H1 (cell line): Measurements from ENCODE around the gene GAK. TPM values are rescaled to one million over a fixed set of nuclear protein-coding genes. Genes with fewer than 3 reads are reported as not detected.

Source experiments
- CTCF ChIA-PET: fragments of 300-600 bp; sonication (Branson Sonifier 250); formaldehyde crosslinking; loops from one replicate; lab custom pipeline; 2021; ENCODE audit not compliant: partially characterized antibody; lab: Charles Lee
- POLR2A ChIA-PET: fragments of 300-600 bp; sonication (Branson Sonifier 250); formaldehyde crosslinking; loops from one replicate; lab custom pipeline; 2021; ENCODE audit warnings: inconsistent platforms; ENCODE audit not compliant: partially characterized antibody; lab: Charles Lee
- DNase-seq, 2 experiments: peaks; one replicate each; pipeline versions ENCODE4 v3.0.0 to v3.0.0-alpha.2; 2010 to 2022; ENCODE audit warnings: low spot score in 2 of 2, low read depth in 1 of 2, mixed read lengths in 1 of 2
- FAIRE-seq: peaks from 2 replicates; lab custom pipeline; 2011; peaks lifted over from hg19 to GRCh38; lab: Jason Lieb, UNC
- H2AFZ ChIP-seq: 2 replicates; pipeline ENCODE4 v1.8.1; 2012; ENCODE audit warnings: low read length, inconsistent platforms
- H2AK5ac ChIP-seq: 2 replicates; pipeline ENCODE4 v1.6.1; 2013; ENCODE audit warnings: low read depth, low read length
- H2BK120ac ChIP-seq: replicated peaks from 2 replicates; pipeline ENCODE3; 2013; ENCODE audit warnings: low read depth, low read length, inconsistent platforms
- H2BK12ac ChIP-seq: 2 replicates; pipeline ENCODE4 v1.6.1; 2013; ENCODE audit warnings: low read depth, low read length
- H2BK15ac ChIP-seq: 2 replicates; pipeline ENCODE4 v1.6.1; 2013; ENCODE audit warnings: low read length
- H2BK20ac ChIP-seq: 2 replicates; pipeline ENCODE4 v1.6.1; 2013; ENCODE audit warnings: low read length
- H2BK5ac ChIP-seq: 2 replicates; pipeline ENCODE4 v1.6.1; 2013; ENCODE audit warnings: low read depth, low read length
- H3K14ac ChIP-seq: 2 replicates; pipeline ENCODE4 v1.6.1; 2013; ENCODE audit warnings: inconsistent platforms; ENCODE audit not compliant: insufficient read length
- H3K18ac ChIP-seq: 2 replicates; pipeline ENCODE4 v1.6.1; 2013; ENCODE audit warnings: low read length; ENCODE audit errors: extremely low read depth
- H3K23ac ChIP-seq: 2 replicates; pipeline ENCODE4 v1.6.1; 2013; ENCODE audit warnings: inconsistent platforms; ENCODE audit not compliant: insufficient read length
- H3K23me2 ChIP-seq: 2 replicates; pipeline ENCODE4 v1.6.1; 2013; ENCODE audit warnings: low read depth, low read length
- H3K27ac ChIP-seq: 2 replicates; pipeline ENCODE4 v1.6.1; 2011; ENCODE audit warnings: low read depth, low read length, inconsistent platforms
- H3K27me3 ChIP-seq, 4 experiments: replicated peaks in 1 of 4; 1 replicate in 1 of 4; 2 replicates in 3 of 4; pipeline versions ENCODE4 v1.6.1 to v1.8.1; 2011 to 2013; ENCODE audit warnings: low read length in 3 of 4, mild to moderate bottlenecking in 3 of 4, inconsistent platforms in 2 of 4, mixed read lengths in 2 of 4, moderate library complexity in 1 of 4; ENCODE audit not compliant: control insufficient read depth in 3 of 4, insufficient read depth in 3 of 4; ENCODE audit errors: extremely low read depth in 1 of 4
- H3K36me3 ChIP-seq, 4 experiments: 2 replicates each; pipeline versions ENCODE4 v1.6.1 to v1.8.1; 2011 to 2013; ENCODE audit warnings: mild to moderate bottlenecking in 4 of 4, low read length in 3 of 4, moderate library complexity in 2 of 4, control low read depth in 1 of 4, inconsistent platforms in 1 of 4; ENCODE audit not compliant: insufficient read depth in 4 of 4, control insufficient read depth in 2 of 4
- H3K4ac ChIP-seq: replicated peaks from 2 replicates; pipeline ENCODE3; 2013; ENCODE audit warnings: low read length, low read depth, mixed read lengths, inconsistent platforms; ENCODE audit not compliant: insufficient read length
- H3K4me1 ChIP-seq, 4 experiments: replicated peaks in 1 of 4; 1 replicate in 1 of 4; 2 replicates in 3 of 4; pipeline versions ENCODE4 v1.6.1 to v1.8.1; 2011 to 2013; ENCODE audit warnings: low read length in 3 of 4, inconsistent platforms in 2 of 4, mixed read lengths in 1 of 4; ENCODE audit not compliant: insufficient read depth in 4 of 4, control insufficient read depth in 3 of 4
- H3K4me2 ChIP-seq, 2 experiments: 2 replicates each; pipeline versions ENCODE4 v1.6.1 to v1.8.1; 2011 to 2013; ENCODE audit warnings: low read depth in 2 of 2, low read length in 2 of 2, control low read depth in 1 of 2, inconsistent platforms in 1 of 2, mild to moderate bottlenecking in 1 of 2; ENCODE audit not compliant: insufficient read depth in 1 of 2
- H3K4me3 ChIP-seq, 4 experiments: fragments of 200-600, 300-600 bp in 1 of 4; sonication (generic), shearing (Covaris generic), sonication (Bioruptor Twin) in 1 of 4; 2 replicates each; pipeline versions ENCODE4 v1.5.1 to v1.8.1; 2011 to 2016; ENCODE audit warnings: low read length in 4 of 4, low read depth in 3 of 4, control low read depth in 2 of 4, inconsistent platforms in 2 of 4, mild to moderate bottlenecking in 2 of 4, mixed read lengths in 1 of 4, moderate library complexity in 1 of 4; ENCODE audit not compliant: insufficient read depth in 2 of 4; ENCODE audit errors: extremely low read depth in 1 of 4
- H3K56ac ChIP-seq: replicated peaks from 2 replicates; pipeline ENCODE3; 2013; ENCODE audit warnings: low read depth, mild to moderate bottlenecking, mixed read lengths, low read length, inconsistent platforms; ENCODE audit not compliant: insufficient read length
- H3K79me1 ChIP-seq: 2 replicates; pipeline ENCODE4 v1.6.1; 2013; ENCODE audit warnings: low read depth, low read length, control low read depth
- H3K79me2 ChIP-seq, 2 experiments: 2 replicates each; pipeline versions ENCODE4 v1.6.1 to v1.8.1; 2012 to 2013; ENCODE audit warnings: low read length in 2 of 2, mild to moderate bottlenecking in 2 of 2, inconsistent platforms in 1 of 2; ENCODE audit not compliant: insufficient read depth in 2 of 2, control insufficient read depth in 1 of 2
- H3K9ac ChIP-seq, 4 experiments: replicated peaks in 1 of 4; 1 replicate in 1 of 4; 2 replicates in 3 of 4; pipeline versions ENCODE4 v1.6.1 to v1.8.1; 2011 to 2013; ENCODE audit warnings: low read depth in 3 of 4, low read length in 3 of 4, control low read depth in 2 of 4, mild to moderate bottlenecking in 2 of 4, moderate library complexity in 2 of 4, inconsistent platforms in 1 of 4; ENCODE audit errors: extremely low read depth in 1 of 4
- H3K9me3 ChIP-seq, 2 experiments: 2 replicates each; pipeline versions ENCODE4 v1.6.1 to v1.8.1; 2012 to 2013; ENCODE audit warnings: mild to moderate bottlenecking in 2 of 2, moderate library complexity in 2 of 2, control low read depth in 1 of 2, inconsistent platforms in 1 of 2, low read depth in 1 of 2, low read length in 1 of 2, mixed read lengths in 1 of 2; ENCODE audit not compliant: insufficient read depth in 2 of 2
- H4K20me1 ChIP-seq, 2 experiments: replicated peaks in 1 of 2; 2 replicates each; pipeline versions ENCODE3 to v1.8.1; 2011 to 2013; ENCODE audit warnings: inconsistent platforms in 2 of 2, low read length in 2 of 2, mild to moderate bottlenecking in 1 of 2; ENCODE audit not compliant: insufficient read depth in 2 of 2, control insufficient read depth in 1 of 2
- H4K5ac ChIP-seq: 2 replicates; pipeline ENCODE4 v1.6.1; 2013; ENCODE audit warnings: low read length, low read depth, mixed read lengths, inconsistent platforms; ENCODE audit not compliant: insufficient read length
- H4K8ac ChIP-seq: 2 replicates; pipeline ENCODE4 v1.8.0; 2013; ENCODE audit warnings: mild to moderate bottlenecking, moderate library complexity, low read length, inconsistent platforms; ENCODE audit not compliant: insufficient read depth; ENCODE audit errors: extremely low read depth
- H4K91ac ChIP-seq: replicated peaks from 2 replicates; pipeline ENCODE3; 2013; ENCODE audit warnings: low read length, mixed read lengths, inconsistent platforms; ENCODE audit not compliant: insufficient read length
- BCL11A ChIP-seq, 2 experiments: IDR thresholded peaks; one replicate each; pipeline ENCODE4 v1.6.1; 2011; ENCODE audit warnings: low read depth in 2 of 2, low read length in 2 of 2, mild to moderate bottlenecking in 2 of 2
- CHD1 ChIP-seq: IDR thresholded peaks from 2 replicates; pipeline ENCODE4 v1.6.1; 2012; ENCODE audit warnings: low read depth, low read length, improper control_type of control experiment
- EP300 ChIP-seq, 2 experiments: IDR thresholded peaks; 1 replicate in 1 of 2; 2 replicates in 1 of 2; pipeline ENCODE4 v1.6.1; 2011 to 2012; ENCODE audit warnings: low read depth in 2 of 2, low read length in 2 of 2, mild to moderate bottlenecking in 2 of 2, borderline replicate concordance in 1 of 2, inconsistent platforms in 1 of 2, moderate library complexity in 1 of 2
- JUND ChIP-seq: IDR thresholded peaks from 2 replicates; pipeline ENCODE4 v1.6.1; 2011; ENCODE audit warnings: mild to moderate bottlenecking, improper control_type of control experiment, low read length
- MAFK ChIP-seq: IDR thresholded peaks from 2 replicates; pipeline ENCODE4 v1.6.1; 2012; ENCODE audit warnings: low read depth, mild to moderate bottlenecking, improper control_type of control experiment, low read length
- POLR2AphosphoS5 ChIP-seq: IDR thresholded peaks from 2 replicates; pipeline ENCODE4 v1.6.1; 2011; ENCODE audit warnings: low read depth, low read length
- RAD21 ChIP-seq, 2 experiments: IDR thresholded peaks in 1 of 2; conservative IDR thresholded peaks in 1 of 2; 2 replicates each; pipeline ENCODE4 v1.6.1; 2011; ENCODE audit warnings: low read depth in 2 of 2, low read length in 2 of 2, improper control_type of control experiment in 1 of 2, inconsistent platforms in 1 of 2, mild to moderate bottlenecking in 1 of 2, moderate library complexity in 1 of 2
- RFX5 ChIP-seq: IDR thresholded peaks from 2 replicates; pipeline ENCODE4 v1.6.1; 2011; ENCODE audit warnings: low read depth, low read length, improper control_type of control experiment, borderline replicate concordance
- SAP30 ChIP-seq: fragments of 300-600 bp; sonication (generic); IDR thresholded peaks from 2 replicates; pipeline ENCODE4 v1.7.1; 2012; ENCODE audit warnings: low read length, moderate library complexity, mild to moderate bottlenecking, inconsistent platforms; ENCODE audit not compliant: insufficient read depth, insufficient replicate concordance
- SRF ChIP-seq: IDR thresholded peaks from 2 replicates; pipeline ENCODE4 v1.6.1; 2011; ENCODE audit warnings: mild to moderate bottlenecking, low read depth, low read length, moderate library complexity
- WGBS, 2 experiments: shearing (Covaris generic) in 1 of 2; methylation state at CpG; one replicate each; pipeline versions ENCODE4 v1.1.6 to v1.1.7; 2013 to 2015; ENCODE audit warnings: low lambda C conversion rate in 2 of 2, mixed read lengths in 2 of 2, inconsistent platforms in 1 of 2, low coverage in 1 of 2, missing lambda C conversion rate in 1 of 2; ENCODE audit not compliant: insufficient replicate concordance in 2 of 2, insufficient coverage in 1 of 2, insufficient read length in 1 of 2; ENCODE audit errors: extremely low coverage in 1 of 2, missing lambda C conversion rate in 1 of 2; 5-methylcytosine and 5-hydroxymethylcytosine counted together
- polyA plus RNA-seq, 7 experiments: library from polyadenylated mRNA; depleted of rRNA in 3 of 7; stranded (reverse) in 5 of 7; unstranded in 2 of 7; fragments of >200 nt in 5 of 7; fragments of 200-250 nt in 2 of 7; gene quantifications; 1 replicate in 5 of 7; 2 replicates in 1 of 7; 4 replicates in 1 of 7; pipeline versions ENCODE4 v1.2.1 to v1.2.3, GENCODE V29; 2011 to 2013; ENCODE audit warnings: missing spikeins in 2 of 7, mixed read lengths in 2 of 7
- total RNA-seq: library from RNA; stranded (reverse); fragmentation: NEBNext Ultra II Directional; extraction: Animal tissue kit (Norgen Biotek cat#: 25700); gene quantifications from 2 replicates; pipeline ENCODE4 v1.2.1, GENCODE V29; 2021
- TF ChIP-seq, protein P1 (sequence below): IDR thresholded peaks from 2 replicates; pipeline ENCODE4 v1.6.1; 2012; ENCODE audit warnings: inconsistent platforms

The GAK gene
- total and polyA plus RNA-seq, 2 of the 8 experiments (the other 6 are each of a cell fraction or from before 2014, with no cell fraction given): 31.5 to 70.8 TPM

DNA sequence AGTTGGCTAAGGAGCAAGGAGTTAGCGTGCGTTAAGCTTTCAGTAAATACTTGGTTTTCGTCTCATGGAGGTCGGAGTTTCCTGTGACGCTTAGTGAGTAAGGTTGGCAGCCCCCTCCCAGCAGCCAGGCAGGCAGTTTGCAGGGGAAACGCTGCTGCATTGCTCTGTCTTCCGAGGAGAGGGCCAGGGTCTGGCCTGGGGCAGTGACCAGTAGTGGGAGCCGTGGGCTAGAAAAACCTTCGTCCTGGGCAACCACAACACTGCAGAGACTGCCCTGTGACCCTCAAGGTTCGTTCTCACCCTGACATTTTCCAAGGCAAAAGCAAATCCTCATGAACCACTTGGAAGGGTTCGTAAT is 576 bp upstream of the GAK start:
- Histone ChIP-seq H3K4ac (no peak overlapping the region), H3K27me3 (no peaks in the 10 kb centered on the region), H2BK5ac (no peak overlapping the region; the same call in 1 of the 2 replicates), H2BK20ac (no peak overlapping the region), H3K36me3 (no peaks in the 10 kb centered on the region), H3K14ac (no peak overlapping the region), H3K23me2 (peaks cover 14% of the 10 kb centered on the region; the same call in 1 of the 2 replicates), H2AFZ (peak overlapping the region; percentile 80), H3K79me2 (peaks cover 16 to 38% of the 10 kb centered on the region in 2 experiments), H3K4me2 (peak overlapping the region; percentile 61 to 97), H3K56ac (no peak overlapping the region), H2BK15ac (no peak overlapping the region), H4K20me1 (peaks cover 7 to 8% of the 10 kb centered on the region in 2 experiments), H4K5ac (no peak overlapping the region), H2BK12ac (no peak overlapping the region), H3K9me3 (no peaks in the 10 kb centered on the region), H3K23ac (no peak overlapping the region), H3K9ac (peak overlapping the region in 3 of 4 experiments; percentile 2 to 25 (median 24); a peak in 5 of 7 replicates), H4K91ac (peak overlapping the region; percentile 80), H3K4me1 (peaks cover 0 to 8% (median 4%) of the 10 kb centered on the region in 4 experiments; a peak in 4 of 7 replicates), H4K8ac (no peak overlapping the region; the same call in 1 of the 2 replicates), H3K79me1 (peaks cover 13% of the 10 kb centered on the region), H2AK5ac (no peak overlapping the region), H3K4me3 (peak overlapping the region; percentile 86 to 96 (median 90)), H2BK120ac (no peak overlapping the region), H3K27ac (no peak overlapping the region), H3K18ac (no peak overlapping the region)
- WGBS, 2 experiments: 13% methylated on average over 11 of the region's 11 CpGs; no CpG with 5 or more reads in 1 of the 2 experiments
- FAIRE-seq (no peak), DNase-seq (no peak)
- CTCF ChIA-PET: interaction anchor here (0.9 to 1.7 kb wide), 6 partner anchors 10 to 41 kb away, joined by 3 to 4 read pairs (median 4); no protein-coding TSS in a partner anchor
- no peak for TF ChIP-seq MAFK
- no peak for TF ChIP-seq EP300 (IDR thresholded peaks at IDR 0.05; ENCODE audit: borderline replicate concordance in 1 of 2, low read depth in 2 of 2, low read length in 2 of 2)
- TF ChIP-seq CHD1: no peak
- no peak for TF ChIP-seq POLR2AphosphoS5
- no peak for TF ChIP-seq BCL11A (IDR thresholded peaks at IDR 0.05; ENCODE audit: low read depth in 2 of 2, low read length in 2 of 2)
- TF ChIP-seq, protein P1, sequence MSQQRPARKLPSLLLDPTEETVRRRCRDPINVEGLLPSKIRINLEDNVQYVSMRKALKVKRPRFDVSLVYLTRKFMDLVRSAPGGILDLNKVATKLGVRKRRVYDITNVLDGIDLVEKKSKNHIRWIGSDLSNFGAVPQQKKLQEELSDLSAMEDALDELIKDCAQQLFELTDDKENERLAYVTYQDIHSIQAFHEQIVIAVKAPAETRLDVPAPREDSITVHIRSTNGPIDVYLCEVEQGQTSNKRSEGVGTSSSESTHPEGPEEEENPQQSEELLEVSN: no peak
- no peak for TF ChIP-seq RFX5
- peak in 1 of 2 experiments; percentile 26; a peak in 1 of 4 replicates for TF ChIP-seq RAD21 (IDR thresholded peaks at IDR 0.05 in 1 of 2, conservative IDR thresholded peaks at IDR 0.05 in 1 of 2; ENCODE audit: low read depth in 2 of 2, low read length in 2 of 2)
- TF ChIP-seq JUND: no peak
- no peak for TF ChIP-seq SRF
- peak; percentile 50 for TF ChIP-seq SAP30
- POLR2A ChIA-PET: interaction anchor here (1.0 to 1.5 kb wide), 4 partner anchors 10 to 17 kb away, joined by 3 to 5 read pairs (median 4); no protein-coding TSS in a partner anchor
